WTC11 (cell line): ENCODE results near the gene ERC2. TPM values are rescaled to one million over a fixed set of nuclear protein-coding genes. Genes with fewer than 3 reads are reported as not detected.

ENCODE experiments used
- ATAC-seq: fragments of 200-7000 bp; cut with Tn5 transposase; 2 replicates; pipeline ENCODE4 v1.10.0; 2021; ENCODE audit warnings: mild to moderate bottlenecking, moderate library complexity
- CTCF ChIA-PET: fragments of 300-600 bp; sonication (Branson Sonifier 250); formaldehyde crosslinking; loops from one replicate; lab custom pipeline; 2021; ENCODE audit warnings: antibody characterized with exemption; lab: Charles Lee
- POLR2A ChIA-PET: fragments of 350-600 bp; sonication (Branson Sonifier 250); formaldehyde crosslinking; loops from one replicate; lab custom pipeline; 2021; ENCODE audit warnings: antibody characterized with exemption; lab: Charles Lee
- DNase-seq: peaks from one replicate; pipeline ENCODE4 v3.0.0; 2021; ENCODE audit warnings: low spot score
- H3K27ac Mint-ChIP-seq: 2 replicates; pipeline ENCODE4 v1.8.0; 2021; ENCODE audit warnings: mixed read lengths
- H3K27me3 Mint-ChIP-seq: 2 replicates; pipeline ENCODE4 v1.8.0; 2021; ENCODE audit warnings: low read depth, mild to moderate bottlenecking, moderate library complexity, mixed read lengths
- H3K36me3 Mint-ChIP-seq: 2 replicates; pipeline ENCODE4 v1.8.0; 2021; ENCODE audit warnings: mixed read lengths
- H3K4me1 Mint-ChIP-seq: 2 replicates; pipeline ENCODE4 v1.8.0; 2022; ENCODE audit warnings: mixed read lengths
- H3K4me3 Mint-ChIP-seq: 2 replicates; pipeline ENCODE4 v1.8.0; 2021; ENCODE audit warnings: mild to moderate bottlenecking, moderate library complexity, mixed read lengths
- H3K9me3 Mint-ChIP-seq: 2 replicates; pipeline ENCODE4 v1.8.0; 2021; ENCODE audit warnings: mixed read lengths
- AR ChIP-seq: fragments of 250-450 bp; sonication (Bioruptor Pico); IDR thresholded peaks from 2 replicates; pipeline ENCODE4 v1.9.0; 2021; ENCODE audit warnings: mild to moderate bottlenecking
- ARID4B ChIP-seq: sonication (generic); formaldehyde crosslinking; IDR thresholded peaks from 2 replicates; pipeline ENCODE4 v1.8.0; 2023; ENCODE audit warnings: missing genetic modification reagents, mild to moderate bottlenecking, borderline replicate concordance
- CREM ChIP-seq: sonication (generic); formaldehyde crosslinking; IDR thresholded peaks from 2 replicates; pipeline ENCODE4 v1.8.1; 2022; ENCODE audit warnings: mild to moderate bottlenecking, missing genetic modification reagents, moderate library complexity
- CTCF ChIP-seq: fragments of 200-600 bp; IDR thresholded peaks from 2 replicates; pipeline ENCODE4 v1.8.0; 2022; ENCODE audit warnings: antibody characterized with exemption
- ERG ChIP-seq: fragments of 250-450 bp; sonication (Bioruptor Pico); IDR thresholded peaks from 2 replicates; pipeline ENCODE4 v1.8.0; 2021; ENCODE audit warnings: mild to moderate bottlenecking
- NR1H2 ChIP-seq: sonication (generic); formaldehyde crosslinking; IDR thresholded peaks from 2 replicates; pipeline ENCODE4 v1.9.0; 2021; ENCODE audit warnings: mild to moderate bottlenecking, moderate library complexity, missing genetic modification reagents
- STAT6 ChIP-seq: sonication (generic); formaldehyde crosslinking; conservative IDR thresholded peaks from 2 replicates; pipeline ENCODE4 v1.8.1; 2023; ENCODE audit warnings: mild to moderate bottlenecking, low read depth, missing genetic modification reagents, moderate library complexity
- TEAD4 ChIP-seq: sonication (generic); formaldehyde crosslinking; IDR thresholded peaks from 2 replicates; pipeline ENCODE4 v1.8.0; 2022; ENCODE audit warnings: mild to moderate bottlenecking, missing genetic modification reagents
- USF2 ChIP-seq: sonication (generic); formaldehyde crosslinking; IDR thresholded peaks from 2 replicates; pipeline ENCODE4 v1.8.1; 2023; ENCODE audit warnings: mild to moderate bottlenecking, missing genetic modification reagents, moderate library complexity
- ZNF121 ChIP-seq: sonication (generic); formaldehyde crosslinking; IDR thresholded peaks from 2 replicates; pipeline ENCODE4 v1.8.0; 2023; ENCODE audit warnings: missing genetic modification reagents
- ZNF532 ChIP-seq: fragments of 250-450 bp; sonication (Bioruptor Pico); IDR thresholded peaks from 2 replicates; pipeline ENCODE4 v1.9.0; 2021; ENCODE audit warnings: mild to moderate bottlenecking, borderline replicate concordance
- total RNA-seq: library from RNA; stranded (reverse); gene quantifications from 3 replicates; pipeline ENCODE4 v1.2.3, GENCODE V29; 2021

Gene ERC2
- total RNA-seq, 1 experiment from 2014 or later, result 23.5 TPM

GRCh38 chr3:56055951-56056350 lies 412.3 kb downstream of the ERC2 start (continued):
- TF ChIP-seq ARID4B (CRISPR knock-in tag) (no peak), CTCF (no peak), NR1H2 (CRISPR knock-in tag) (no peak), ERG (no peak), CREM (no peak)
- TF ChIP-seq, all 79 proteins: peak for 0

GRCh38 chr3:56055546-56055945 lies 412.7 kb downstream of the ERC2 start:
- Mint-ChIP-seq H3K36me3 (no peaks in the 10 kb centered on the region), H3K9me3 (no peaks in the 10 kb centered on the region), H3K4me1 (peaks cover 50% of the 10 kb centered on the region), H3K27me3 (no peaks in the 10 kb centered on the region), H3K27ac (peak overlapping the region; percentile 32), H3K4me3 (no peak overlapping the region)
- ChIA-PET POLR2A (no interaction called here), CTCF (interaction anchor here (0.6 to 5.7 kb wide), 2 partner anchors 52 to 196 kb away, joined by 3 to 18 read pairs; no protein-coding TSS in a partner anchor)
- DNase-seq (no peak), ATAC-seq (peak; percentile 66)
- TF ChIP-seq ZNF121 (CRISPR knock-in tag), result no peak
- TF ChIP-seq STAT6, result no peak
- no peak for TF ChIP-seq USF2 (CRISPR knock-in tag)
- no peak for TF ChIP-seq ARID4B (CRISPR knock-in tag)
- no peak for TF ChIP-seq AR (CRISPR knock-in tag)
- no peak for TF ChIP-seq ZNF532 (CRISPR knock-in tag)
- TF ChIP-seq TEAD4 (CRISPR knock-in tag), result no peak
